HG03378 (cell line): ENCODE results near the gene LHFPL2.

ENCODE experiments used
- ATAC-seq: cut with Tn5 transposase; IDR thresholded peaks from one replicate; pipeline ENCODE4 v1.9.1; 2021; ENCODE audit warnings: mild to moderate bottlenecking, moderate library complexity; ENCODE audit not compliant: unreplicated experiment

LHFPL2 gene

DNA sequence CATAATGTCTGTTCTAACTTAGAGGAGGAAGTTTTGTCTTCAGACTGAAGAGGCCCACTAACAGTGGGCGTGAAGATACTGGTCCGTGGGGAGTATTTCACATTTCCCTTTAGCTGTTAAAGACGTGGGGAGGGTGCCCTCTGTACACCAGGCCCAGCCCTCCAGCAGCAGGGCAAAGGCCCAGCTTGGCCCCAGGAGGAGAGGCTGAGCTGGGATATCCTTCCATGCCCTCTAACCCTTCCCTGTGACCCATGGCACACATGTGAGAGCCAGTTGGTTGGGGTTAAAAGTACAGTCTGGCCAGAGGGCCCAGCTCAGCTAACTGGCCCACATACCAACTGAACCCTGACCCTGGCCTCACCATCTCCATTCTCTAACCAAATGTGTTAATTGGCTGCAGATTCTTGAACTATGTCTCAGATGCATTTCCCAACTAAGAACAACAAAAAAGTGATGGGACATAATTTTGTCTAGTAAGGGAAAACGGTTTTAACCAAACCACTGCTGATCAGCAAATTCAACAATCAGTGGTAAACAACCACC is 74.4 kb downstream of the LHFPL2 start:
- ATAC-seq = no peak

- ATAC-seq = no peak
Observed at GRCh38 chr5:78573318-78573717, 75.3 kb downstream of the LHFPL2 start.

GRCh38 chr5:78570646-78571045 is 77.9 kb downstream of the LHFPL2 start:
- ATAC-seq = no peak

DNA sequence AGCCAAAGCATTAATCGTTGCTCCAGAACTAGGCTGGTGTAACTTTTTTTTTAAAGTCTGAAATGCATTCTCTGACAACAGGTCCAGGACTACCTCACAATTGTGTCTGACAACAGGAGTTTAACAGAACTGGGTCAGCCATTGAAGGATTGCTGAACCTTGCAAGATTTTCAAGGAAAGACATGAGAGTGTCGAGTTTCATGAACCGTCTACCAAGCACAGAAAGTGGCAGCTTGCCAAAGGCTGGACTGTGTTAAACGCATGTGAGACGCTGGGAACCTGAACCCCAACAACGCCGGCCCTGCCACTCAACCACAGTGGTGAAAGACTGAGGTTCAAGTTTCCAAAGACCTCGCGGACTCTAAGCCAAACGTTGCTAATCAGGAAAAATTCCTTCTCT is 79.1 kb downstream of the LHFPL2 start:
- no peak for ATAC-seq

- no peak for ATAC-seq
Observed at GRCh38 chr5:78568676-78569075, 79.9 kb downstream of the LHFPL2 start.

GRCh38 chr5:78568212-78568611 is 80.4 kb downstream of the LHFPL2 start:
- ATAC-seq = no peak

- no peak for ATAC-seq
Observed at GRCh38 chr5:78567617-78568016, 81.0 kb downstream of the LHFPL2 start.

GRCh38 chr5:78566747-78567425 is 81.7 kb downstream of the LHFPL2 start:
- ATAC-seq = no peak

DNA sequence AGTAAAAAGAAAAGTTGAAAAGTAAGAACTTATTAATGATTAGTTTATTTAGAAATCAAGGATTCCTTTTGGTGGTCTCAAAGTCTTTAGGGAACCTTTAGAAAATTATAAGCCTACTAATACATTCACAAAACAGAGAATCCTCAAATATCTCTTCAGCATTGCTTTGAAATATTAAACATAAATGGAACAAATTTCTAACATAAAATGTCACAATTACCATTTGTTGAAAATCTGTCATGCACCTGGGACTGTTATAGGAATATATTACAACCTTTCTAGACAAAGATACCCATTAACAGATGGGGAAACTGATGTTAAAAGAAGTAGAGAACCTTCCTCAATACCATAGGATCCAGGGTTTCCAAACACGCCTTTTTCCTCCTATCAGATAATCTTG is 83.2 kb downstream of the LHFPL2 start:
- no peak for ATAC-seq

- no peak for ATAC-seq
Observed at GRCh38 chr5:78563621-78564020, 85.0 kb downstream of the LHFPL2 start.

GRCh38 chr5:78562714-78563330 is 85.8 kb downstream of the LHFPL2 start:
- ATAC-seq = no peak

DNA sequence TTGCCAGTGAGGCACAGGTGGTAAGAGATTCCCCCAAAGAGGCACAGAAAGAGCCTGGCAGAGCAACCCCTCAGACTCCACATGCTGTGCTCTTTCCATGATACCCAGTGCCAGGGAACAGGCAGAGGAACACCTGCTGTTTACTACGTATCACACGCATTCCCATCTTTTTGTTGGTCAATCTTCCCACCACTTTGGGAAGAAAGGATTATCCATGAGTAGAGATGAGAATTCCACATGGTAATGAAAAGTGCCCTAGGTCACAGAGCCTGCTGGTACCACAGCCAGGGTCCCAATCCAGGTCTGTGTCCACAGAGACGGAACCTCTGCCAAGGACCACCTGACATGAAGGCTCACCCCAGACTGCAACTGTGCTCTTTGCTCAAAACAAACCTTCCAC is 86.6 kb downstream of the LHFPL2 start:
- no peak for ATAC-seq

DNA sequence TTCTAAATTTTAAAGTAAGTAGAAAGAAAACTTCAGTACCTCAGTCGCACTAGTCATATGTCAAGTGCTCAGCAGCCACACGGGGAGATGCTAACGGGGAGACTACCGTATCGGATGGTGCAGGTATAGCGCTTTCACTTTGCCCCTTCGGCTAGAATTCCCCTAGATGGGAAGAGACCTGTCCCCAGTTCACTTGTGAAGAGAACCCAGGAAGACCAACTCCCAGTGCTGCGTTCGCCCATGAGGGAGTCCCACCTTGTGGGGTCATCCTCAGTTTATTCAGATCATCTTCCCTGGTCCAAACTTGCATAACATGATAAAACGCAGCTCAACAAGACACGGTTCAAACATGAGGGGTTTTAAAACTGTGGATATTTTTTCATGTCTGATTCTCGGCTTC is 87.3 kb downstream of the LHFPL2 start:
- no peak for ATAC-seq

DNA sequence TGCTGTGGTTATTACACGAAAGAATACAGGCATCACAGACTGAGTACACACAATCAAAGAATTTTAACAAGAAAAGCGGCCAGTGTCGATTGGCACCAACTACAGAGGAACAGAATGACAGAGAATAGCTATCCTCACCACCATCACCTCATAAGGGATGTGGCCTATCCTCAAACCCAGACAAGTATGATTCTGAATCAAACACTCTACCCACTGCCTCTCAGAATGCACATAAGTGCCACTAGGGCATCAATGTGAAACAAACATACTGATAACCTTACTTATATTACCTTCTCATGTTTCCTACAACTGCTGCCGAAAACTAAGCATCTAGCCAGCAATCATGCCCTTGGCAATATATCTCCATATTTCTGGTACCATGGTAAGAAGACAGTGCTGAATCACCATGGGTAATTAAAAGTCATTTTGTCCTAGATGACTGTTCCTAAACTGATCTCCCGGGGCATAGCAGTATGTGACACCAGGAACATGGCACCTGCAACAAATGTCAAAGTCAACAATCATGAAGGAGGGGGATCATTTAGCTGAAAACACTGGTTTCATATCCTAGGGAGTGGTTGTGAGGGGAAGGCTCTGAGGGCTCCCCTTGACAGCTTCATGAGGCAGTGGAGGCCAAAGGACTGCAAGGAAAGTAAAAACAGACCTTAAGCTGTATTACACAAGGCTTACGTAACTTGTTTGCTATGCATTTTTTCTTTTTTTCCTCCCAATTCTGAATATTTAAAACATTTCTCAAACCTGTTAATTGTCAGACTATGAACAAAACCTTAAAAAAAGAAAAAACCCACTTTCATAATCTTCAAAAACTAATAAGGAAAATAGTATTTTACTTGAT is 88.3 kb downstream of the LHFPL2 start:
- ATAC-seq = no peak

- no peak for ATAC-seq
Observed at GRCh38 chr5:78557601-78558000, 91.0 kb downstream of the LHFPL2 start.

DNA sequence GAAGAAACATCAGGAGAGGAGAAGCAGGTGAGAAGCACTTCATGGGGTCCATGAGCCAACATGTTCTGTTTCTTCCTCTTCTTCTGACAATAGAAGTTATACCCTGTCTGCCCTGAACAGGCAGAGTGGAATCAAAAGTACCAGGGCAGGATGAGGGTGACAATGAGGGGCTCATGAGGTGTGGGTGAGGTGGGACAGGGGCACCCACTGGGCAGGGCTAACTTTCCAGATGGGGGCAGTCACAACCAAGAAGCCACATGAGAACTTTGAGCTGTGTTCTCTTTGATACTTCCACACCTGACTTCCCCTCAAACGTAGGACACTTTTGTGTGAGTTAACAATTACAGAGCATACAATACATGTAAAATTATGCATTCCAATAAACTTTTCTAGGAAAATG is 92.7 kb downstream of the LHFPL2 start:
- ATAC-seq = no peak

DNA sequence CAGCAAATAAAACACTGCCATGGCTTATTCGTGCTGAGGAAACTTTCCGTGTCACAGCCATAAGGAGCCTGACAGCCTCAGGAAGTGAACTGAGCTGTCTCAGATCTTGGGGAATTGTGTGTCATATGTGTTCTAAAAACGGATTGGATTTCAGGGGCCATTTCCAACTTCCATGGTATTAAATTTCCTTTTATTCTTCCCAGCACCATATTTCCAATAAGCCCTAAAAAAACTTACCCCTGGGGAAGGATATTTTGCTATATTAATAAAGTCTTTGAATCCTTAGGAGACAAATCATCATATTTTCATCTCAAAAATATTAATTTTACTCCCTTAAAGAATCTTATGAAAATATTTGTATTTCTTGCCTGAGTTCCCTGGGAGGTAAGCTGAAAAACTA is 93.9 kb downstream of the LHFPL2 start:
- no peak for ATAC-seq

DNA sequence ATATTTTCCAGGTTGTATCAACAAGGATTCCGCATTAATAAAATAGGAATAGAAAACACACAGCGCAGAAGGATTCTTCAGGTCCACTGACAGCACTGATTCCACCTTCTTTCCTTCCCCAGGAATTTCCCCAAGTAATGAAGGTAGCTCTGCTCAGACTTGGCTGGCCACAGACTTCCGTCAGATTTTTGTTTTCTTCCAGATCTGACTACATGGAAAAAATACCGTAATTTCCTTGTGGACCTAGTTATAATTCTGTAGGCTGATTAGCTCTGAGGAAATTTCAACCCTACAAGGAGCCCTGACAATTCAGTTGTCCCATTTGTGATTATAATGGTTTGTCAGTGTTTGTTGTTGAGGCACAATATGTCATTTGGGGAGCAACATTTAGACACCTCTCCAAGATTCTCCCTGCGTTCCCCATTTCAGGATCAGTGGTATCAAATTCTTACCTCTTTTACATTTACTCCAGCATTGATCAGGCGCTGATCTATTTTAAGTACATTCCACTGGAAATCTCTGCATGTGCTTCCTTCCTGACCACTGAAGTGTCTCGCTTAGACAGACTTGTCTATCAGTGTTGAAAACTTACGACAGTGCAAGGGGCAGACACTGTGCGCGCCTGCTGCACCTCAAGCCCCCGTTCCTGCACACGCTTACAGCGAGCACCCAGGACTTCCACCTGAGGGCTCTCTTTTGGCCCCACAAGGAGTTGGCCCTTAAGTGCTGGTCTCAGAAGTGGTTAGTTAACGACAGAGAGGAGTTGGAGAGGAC is 94.8 kb downstream of the LHFPL2 start:
- ATAC-seq = no peak

GRCh38 chr5:78552729-78553342 is 95.7 kb downstream of the LHFPL2 start:
- ATAC-seq = no peak

DNA sequence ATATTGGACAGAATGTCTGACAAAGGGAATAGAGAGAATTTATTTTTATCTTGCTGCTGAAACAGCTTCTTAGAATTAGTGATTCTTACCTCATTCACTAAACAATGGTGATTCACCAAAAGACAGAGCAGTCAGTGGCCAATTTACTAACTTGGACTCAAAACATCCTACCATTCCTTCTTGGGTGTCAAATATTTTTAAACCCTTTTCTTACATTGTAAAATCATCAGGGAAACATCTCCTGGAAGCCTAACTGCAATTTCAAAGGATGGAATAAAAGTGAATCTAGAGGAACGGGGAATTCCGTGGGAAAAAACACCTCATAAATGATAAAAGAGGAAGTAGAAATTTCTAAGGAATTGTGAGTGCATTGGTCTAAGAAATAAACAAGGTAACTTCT is 97.7 kb downstream of the LHFPL2 start:
- ATAC-seq = no peak

DNA sequence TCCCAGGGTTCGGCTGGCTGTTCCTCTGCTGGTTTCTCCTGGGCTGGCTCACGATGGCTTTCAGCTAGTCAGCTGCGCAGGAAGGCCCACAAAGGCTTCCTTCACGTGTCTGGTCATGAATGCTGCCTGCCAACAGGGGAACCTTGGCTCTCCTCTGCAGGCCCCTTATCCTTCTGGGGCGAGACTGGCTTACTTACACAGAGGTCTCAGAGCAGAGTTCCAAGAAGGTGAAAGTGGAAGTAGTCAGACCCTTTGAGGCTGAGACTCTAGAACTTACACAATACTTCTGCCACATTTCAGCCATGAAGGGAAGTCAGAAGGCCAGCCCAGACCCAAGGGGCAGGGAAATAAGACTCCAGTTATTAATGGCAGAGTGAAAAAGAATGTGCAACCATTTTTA is 99.5 kb downstream of the LHFPL2 start:
- ATAC-seq = no peak
